T-helper 1 cell treated with Interleukin-12 subunit alpha and Interleukin-12 subunit beta and Interleukin-4 antibody, amounts not matched to agents 30 μg/mL and 1 μg/mL, for 36 hours (primary cell): Measurements from ENCODE around the gene PC.

Source experiments
- H3K27ac Mint-ChIP-seq: one replicate; pipeline ENCODE4 v1.8.0; 2021; ENCODE audit warnings: mild to moderate bottlenecking, mixed read lengths
- H3K27me3 Mint-ChIP-seq: one replicate; pipeline ENCODE4 v1.8.0; 2021; ENCODE audit warnings: low read depth, mixed read lengths
- H3K36me3 Mint-ChIP-seq: one replicate; pipeline ENCODE4 v1.8.0; 2021; ENCODE audit warnings: low read depth, mixed read lengths
- H3K4me1 Mint-ChIP-seq: one replicate; pipeline ENCODE4 v1.8.0; 2021; ENCODE audit warnings: low read depth, mixed read lengths
- H3K4me3 Mint-ChIP-seq: one replicate; pipeline ENCODE4 v1.8.0; 2021; ENCODE audit warnings: mild to moderate bottlenecking, moderate library complexity, mixed read lengths
- H3K9me3 Mint-ChIP-seq: one replicate; pipeline ENCODE4 v1.8.0; 2021; ENCODE audit warnings: mixed read lengths

Gene PC

GRCh38 chr11:66883016-66883965, 74.9 kb downstream of the PC start:
- Mint-ChIP-seq H3K9me3 (no peaks in the 10 kb centered on the region), H3K27me3 (no peaks in the 10 kb centered on the region), H3K4me1 (peaks cover 5% of the 10 kb centered on the region), H3K36me3 (no peaks in the 10 kb centered on the region), H3K4me3 (no peak overlapping the region), H3K27ac (no peak overlapping the region)

- H3K27me3 Mint-ChIP-seq: no peaks in the 10 kb centered on the region
- H3K27ac Mint-ChIP-seq: no peak overlapping the region
- H3K4me1 Mint-ChIP-seq: peaks cover 5% of the 10 kb centered on the region
- no peaks in the 10 kb centered on the region for H3K9me3 Mint-ChIP-seq
- no peak overlapping the region for H3K4me3 Mint-ChIP-seq
- no peaks in the 10 kb centered on the region for H3K36me3 Mint-ChIP-seq
Measured at GRCh38 chr11:66882561-66883015, 75.6 kb downstream of the PC start.

GRCh38 chr11:66881927-66882452, 76.2 kb downstream of the PC start:
- Mint-ChIP-seq H3K27ac (peak overlapping the region; percentile 31), H3K27me3 (no peaks in the 10 kb centered on the region), H3K36me3 (no peaks in the 10 kb centered on the region), H3K4me1 (peaks cover 5% of the 10 kb centered on the region), H3K9me3 (no peaks in the 10 kb centered on the region), H3K4me3 (no peak overlapping the region)

- H3K4me3 Mint-ChIP-seq: no peak overlapping the region
- H3K27me3 Mint-ChIP-seq: no peaks in the 10 kb centered on the region
- H3K9me3 Mint-ChIP-seq: no peaks in the 10 kb centered on the region
- no peaks in the 10 kb centered on the region for H3K36me3 Mint-ChIP-seq
- peaks cover 5% of the 10 kb centered on the region for H3K4me1 Mint-ChIP-seq
- no peak overlapping the region for H3K27ac Mint-ChIP-seq
Measured at GRCh38 chr11:66881451-66881835, 76.7 kb downstream of the PC start.

- H3K27me3 Mint-ChIP-seq: no peaks in the 10 kb centered on the region
- no peak overlapping the region for H3K4me3 Mint-ChIP-seq
- H3K4me1 Mint-ChIP-seq: peaks cover 5% of the 10 kb centered on the region
- H3K9me3 Mint-ChIP-seq: no peaks in the 10 kb centered on the region
- H3K27ac Mint-ChIP-seq: peak overlapping the region; percentile 55
- no peaks in the 10 kb centered on the region for H3K36me3 Mint-ChIP-seq
Measured at GRCh38 chr11:66880496-66881450, 77.4 kb downstream of the PC start.

- Mint-ChIP-seq H3K4me3 (no peak overlapping the region), H3K4me1 (peaks cover 5% of the 10 kb centered on the region), H3K36me3 (no peaks in the 10 kb centered on the region), H3K9me3 (no peaks in the 10 kb centered on the region), H3K27ac (no peak overlapping the region), H3K27me3 (peaks cover 3% of the 10 kb centered on the region)
Measured at GRCh38 chr11:66879999-66880398, 78.2 kb downstream of the PC start.

GRCh38 chr11:66879583-66879982, 78.6 kb downstream of the PC start:
- no peak overlapping the region for H3K4me3 Mint-ChIP-seq
- no peak overlapping the region for H3K27ac Mint-ChIP-seq
- no peaks in the 10 kb centered on the region for H3K9me3 Mint-ChIP-seq
- H3K27me3 Mint-ChIP-seq: peaks cover 5% of the 10 kb centered on the region
- peaks cover 5% of the 10 kb centered on the region for H3K4me1 Mint-ChIP-seq
- H3K36me3 Mint-ChIP-seq: no peaks in the 10 kb centered on the region

GRCh38 chr11:66879000-66879399, 79.2 kb downstream of the PC start:
- no peak overlapping the region for H3K4me3 Mint-ChIP-seq
- H3K9me3 Mint-ChIP-seq: no peaks in the 10 kb centered on the region
- peaks cover 5% of the 10 kb centered on the region for H3K4me1 Mint-ChIP-seq
- no peaks in the 10 kb centered on the region for H3K36me3 Mint-ChIP-seq
- peaks cover 5% of the 10 kb centered on the region for H3K27me3 Mint-ChIP-seq
- no peak overlapping the region for H3K27ac Mint-ChIP-seq

- Mint-ChIP-seq H3K27ac (no peak overlapping the region), H3K4me3 (no peak overlapping the region), H3K9me3 (no peaks in the 10 kb centered on the region), H3K36me3 (no peaks in the 10 kb centered on the region), H3K27me3 (peaks cover 5% of the 10 kb centered on the region), H3K4me1 (peaks cover 5% of the 10 kb centered on the region)
Measured at GRCh38 chr11:66878474-66878873, 79.7 kb downstream of the PC start.

- H3K4me1 Mint-ChIP-seq: peaks cover 5% of the 10 kb centered on the region
- H3K9me3 Mint-ChIP-seq: no peaks in the 10 kb centered on the region
- H3K4me3 Mint-ChIP-seq: no peak overlapping the region
- H3K36me3 Mint-ChIP-seq: no peaks in the 10 kb centered on the region
- peaks cover 5% of the 10 kb centered on the region for H3K27me3 Mint-ChIP-seq
- no peak overlapping the region for H3K27ac Mint-ChIP-seq
Measured at GRCh38 chr11:66877588-66878385, 80.4 kb downstream of the PC start.

- H3K27me3 Mint-ChIP-seq: peaks cover 5% of the 10 kb centered on the region
- H3K27ac Mint-ChIP-seq: no peak overlapping the region
Measured at GRCh38 chr11:66875378-66875777, 82.8 kb downstream of the PC start.

GRCh38 chr11:66874232-66874631, 84.0 kb downstream of the PC start:
- H3K9me3 Mint-ChIP-seq: no peaks in the 10 kb centered on the region
- H3K27ac Mint-ChIP-seq: no peak overlapping the region
- H3K4me3 Mint-ChIP-seq: no peak overlapping the region
- peaks cover 5% of the 10 kb centered on the region for H3K27me3 Mint-ChIP-seq
- no peaks in the 10 kb centered on the region for H3K36me3 Mint-ChIP-seq
- peaks cover 4% of the 10 kb centered on the region for H3K4me1 Mint-ChIP-seq

More at GRCh38 chr11:66875378-66875777, 82.8 kb downstream of the PC start:
- no peaks in the 10 kb centered on the region for H3K9me3 Mint-ChIP-seq
- H3K36me3 Mint-ChIP-seq: no peaks in the 10 kb centered on the region
- no peak overlapping the region for H3K4me3 Mint-ChIP-seq
- no peaks in the 10 kb centered on the region for H3K4me1 Mint-ChIP-seq

GRCh38 chr11:66871521-66871901, 86.7 kb downstream of the PC start:
- H3K27me3 Mint-ChIP-seq: peaks cover 5% of the 10 kb centered on the region
- no peak overlapping the region for H3K27ac Mint-ChIP-seq
- H3K36me3 Mint-ChIP-seq: no peaks in the 10 kb centered on the region
- no peak overlapping the region for H3K4me3 Mint-ChIP-seq
- peaks cover 10% of the 10 kb centered on the region for H3K4me1 Mint-ChIP-seq
- H3K9me3 Mint-ChIP-seq: no peaks in the 10 kb centered on the region
